ENCODE results near the gene ITGBL1. TPM values are rescaled to one million over a fixed set of nuclear protein-coding genes. Genes with fewer than 3 reads are reported as not detected.
A peak's percentile ranks its signal among the peaks of the same experiment; 100 is the strongest.

The ITGBL1 gene
- total and polyA plus RNA-seq, 2 experiments from 2014 or later: 0.29 TPM; not detected in 1

DNA sequence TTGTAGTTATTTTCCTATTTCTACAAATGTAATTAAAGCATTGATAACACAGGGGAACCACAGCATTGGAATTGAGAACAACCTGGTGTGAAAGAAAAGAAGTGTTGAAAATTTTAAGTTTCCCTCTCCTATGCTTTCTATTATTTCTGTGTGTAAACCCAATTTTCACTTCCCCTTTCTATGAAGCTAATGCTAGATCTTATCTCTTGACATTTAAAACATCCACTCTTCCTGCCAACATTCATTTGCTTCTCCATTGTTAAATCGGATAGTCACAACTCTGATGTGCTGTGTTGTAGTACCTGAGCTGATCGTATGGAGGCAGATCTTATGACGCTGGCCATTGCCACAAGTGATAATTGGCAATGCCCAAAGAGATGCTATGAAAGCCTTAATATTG is 203.0 kb downstream of the ITGBL1 start:
- TF ChIP-seq EZH2 (IDR thresholded peaks at IDR 0.05; ENCODE audit: low read depth, unreplicated experiment) (no peak), CREB1 (CRISPR knock-in tag; IDR thresholded peaks at IDR 0.05; ENCODE audit: low read depth) (no peak), STAT1 (IDR thresholded peaks at IDR 0.05; ENCODE audit: unreplicated experiment) (no peak)
- TF ChIP-seq, protein P1, sequence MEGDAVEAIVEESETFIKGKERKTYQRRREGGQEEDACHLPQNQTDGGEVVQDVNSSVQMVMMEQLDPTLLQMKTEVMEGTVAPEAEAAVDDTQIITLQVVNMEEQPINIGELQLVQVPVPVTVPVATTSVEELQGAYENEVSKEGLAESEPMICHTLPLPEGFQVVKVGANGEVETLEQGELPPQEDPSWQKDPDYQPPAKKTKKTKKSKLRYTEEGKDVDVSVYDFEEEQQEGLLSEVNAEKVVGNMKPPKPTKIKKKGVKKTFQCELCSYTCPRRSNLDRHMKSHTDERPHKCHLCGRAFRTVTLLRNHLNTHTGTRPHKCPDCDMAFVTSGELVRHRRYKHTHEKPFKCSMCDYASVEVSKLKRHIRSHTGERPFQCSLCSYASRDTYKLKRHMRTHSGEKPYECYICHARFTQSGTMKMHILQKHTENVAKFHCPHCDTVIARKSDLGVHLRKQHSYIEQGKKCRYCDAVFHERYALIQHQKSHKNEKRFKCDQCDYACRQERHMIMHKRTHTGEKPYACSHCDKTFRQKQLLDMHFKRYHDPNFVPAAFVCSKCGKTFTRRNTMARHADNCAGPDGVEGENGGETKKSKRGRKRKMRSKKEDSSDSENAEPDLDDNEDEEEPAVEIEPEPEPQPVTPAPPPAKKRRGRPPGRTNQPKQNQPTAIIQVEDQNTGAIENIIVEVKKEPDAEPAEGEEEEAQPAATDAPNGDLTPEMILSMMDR (conservative IDR thresholded peaks at IDR 0.05; ENCODE audit: low read depth in 2 of 2): no peak
- TF ChIP-seq, protein P2, sequence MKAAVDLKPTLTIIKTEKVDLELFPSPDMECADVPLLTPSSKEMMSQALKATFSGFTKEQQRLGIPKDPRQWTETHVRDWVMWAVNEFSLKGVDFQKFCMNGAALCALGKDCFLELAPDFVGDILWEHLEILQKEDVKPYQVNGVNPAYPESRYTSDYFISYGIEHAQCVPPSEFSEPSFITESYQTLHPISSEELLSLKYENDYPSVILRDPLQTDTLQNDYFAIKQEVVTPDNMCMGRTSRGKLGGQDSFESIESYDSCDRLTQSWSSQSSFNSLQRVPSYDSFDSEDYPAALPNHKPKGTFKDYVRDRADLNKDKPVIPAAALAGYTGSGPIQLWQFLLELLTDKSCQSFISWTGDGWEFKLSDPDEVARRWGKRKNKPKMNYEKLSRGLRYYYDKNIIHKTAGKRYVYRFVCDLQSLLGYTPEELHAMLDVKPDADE (IDR thresholded peaks at IDR 0.05): no peak
- H3K27ac ChIP-seq (ENCODE audit: low read depth): no peak overlapping the region
- Mint-ChIP-seq H3K9me3 (no peaks in the 10 kb centered on the region; the same call in 2 of the 3 replicates), H3K27me3 (ENCODE audit: insufficient read depth, low read depth, poor library complexity) (no peaks in the 10 kb centered on the region), H3K27ac (no peak overlapping the region), H3K36me3 (ENCODE audit: low read depth) (no peaks in the 10 kb centered on the region), H3K4me3 (no peak overlapping the region), H3K4me1 (no peaks in the 10 kb centered on the region)
- no peaks in the 10 kb centered on the region for H3F3A ChIP-seq (replicated peaks; ENCODE audit: low read depth)
- no peaks in the 10 kb centered on the region for H3K4me1 ChIP-seq (ENCODE audit: insufficient read depth)
- H3K4me2 ChIP-seq: no peak overlapping the region
- H4K20me1 ChIP-seq (replicated peaks; ENCODE audit: insufficient read depth): no peaks in the 10 kb centered on the region
- no peak overlapping the region for H3K4me3 ChIP-seq
- H3K9me2 ChIP-seq (ENCODE audit: insufficient read depth): peaks cover 22% of the 10 kb centered on the region
- no peaks in the 10 kb centered on the region for H3K27me3 ChIP-seq (ENCODE audit: insufficient read depth)
- H3K79me2 ChIP-seq (replicated peaks; ENCODE audit: insufficient read depth): no peaks in the 10 kb centered on the region
- H2AFZ ChIP-seq: peak overlapping the region; percentile 30; the same call in 1 of the 2 replicates
- DNase-seq (ENCODE audit: low spot score) (no peak), ATAC-seq (no peak)
- H3K36me3 ChIP-seq (ENCODE audit: insufficient read depth): no peaks in the 10 kb centered on the region

DNA sequence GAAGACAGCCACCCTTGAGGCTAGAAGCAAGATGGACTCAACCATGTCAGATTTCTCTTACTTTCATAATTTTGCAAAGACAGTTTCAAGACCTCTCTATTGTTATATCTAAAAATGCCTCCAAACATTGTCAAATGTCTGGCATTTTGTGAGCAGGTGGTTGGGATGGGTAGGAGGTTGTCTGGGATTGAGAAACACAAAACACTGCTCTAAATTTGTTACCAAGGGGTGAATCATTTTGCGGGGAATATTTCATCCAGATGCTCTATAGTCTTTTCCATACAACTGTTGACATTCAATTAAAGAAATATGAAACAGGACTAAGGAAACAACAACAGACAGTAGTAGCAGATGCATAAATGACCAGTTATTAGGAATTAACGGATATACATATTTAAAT is 208.2 kb downstream of the ITGBL1 start:
- Histone ChIP-seq H3K4me1 (ENCODE audit: insufficient read depth) (peaks cover 4% of the 10 kb centered on the region; the same call in 1 of the 2 replicates), H3K4me3 (no peak overlapping the region), H3K27me3 (ENCODE audit: insufficient read depth) (no peaks in the 10 kb centered on the region), H3K36me3 (ENCODE audit: insufficient read depth) (no peaks in the 10 kb centered on the region), H3K79me2 (replicated peaks; ENCODE audit: insufficient read depth) (no peaks in the 10 kb centered on the region), H3K27ac (ENCODE audit: low read depth) (no peak overlapping the region), H3K4me2 (no peak overlapping the region), H2AFZ (no peak overlapping the region), H3F3A (replicated peaks; ENCODE audit: low read depth) (no peaks in the 10 kb centered on the region), H4K20me1 (replicated peaks; ENCODE audit: insufficient read depth) (no peaks in the 10 kb centered on the region), H3K9me2 (ENCODE audit: insufficient read depth) (no peaks in the 10 kb centered on the region; the same call in 1 of the 2 replicates)
- DNase-seq (ENCODE audit: low spot score) (no peak), ATAC-seq (no peak)
- H3K4me1 Mint-ChIP-seq: no peaks in the 10 kb centered on the region
- H3K9me3 Mint-ChIP-seq: no peaks in the 10 kb centered on the region
- no peak overlapping the region for H3K27ac Mint-ChIP-seq
- no peaks in the 10 kb centered on the region for H3K36me3 Mint-ChIP-seq (ENCODE audit: low read depth)
- no peak overlapping the region for H3K4me3 Mint-ChIP-seq
- H3K27me3 Mint-ChIP-seq (ENCODE audit: insufficient read depth, low read depth, poor library complexity): no peaks in the 10 kb centered on the region
- TF ChIP-seq, protein P3, sequence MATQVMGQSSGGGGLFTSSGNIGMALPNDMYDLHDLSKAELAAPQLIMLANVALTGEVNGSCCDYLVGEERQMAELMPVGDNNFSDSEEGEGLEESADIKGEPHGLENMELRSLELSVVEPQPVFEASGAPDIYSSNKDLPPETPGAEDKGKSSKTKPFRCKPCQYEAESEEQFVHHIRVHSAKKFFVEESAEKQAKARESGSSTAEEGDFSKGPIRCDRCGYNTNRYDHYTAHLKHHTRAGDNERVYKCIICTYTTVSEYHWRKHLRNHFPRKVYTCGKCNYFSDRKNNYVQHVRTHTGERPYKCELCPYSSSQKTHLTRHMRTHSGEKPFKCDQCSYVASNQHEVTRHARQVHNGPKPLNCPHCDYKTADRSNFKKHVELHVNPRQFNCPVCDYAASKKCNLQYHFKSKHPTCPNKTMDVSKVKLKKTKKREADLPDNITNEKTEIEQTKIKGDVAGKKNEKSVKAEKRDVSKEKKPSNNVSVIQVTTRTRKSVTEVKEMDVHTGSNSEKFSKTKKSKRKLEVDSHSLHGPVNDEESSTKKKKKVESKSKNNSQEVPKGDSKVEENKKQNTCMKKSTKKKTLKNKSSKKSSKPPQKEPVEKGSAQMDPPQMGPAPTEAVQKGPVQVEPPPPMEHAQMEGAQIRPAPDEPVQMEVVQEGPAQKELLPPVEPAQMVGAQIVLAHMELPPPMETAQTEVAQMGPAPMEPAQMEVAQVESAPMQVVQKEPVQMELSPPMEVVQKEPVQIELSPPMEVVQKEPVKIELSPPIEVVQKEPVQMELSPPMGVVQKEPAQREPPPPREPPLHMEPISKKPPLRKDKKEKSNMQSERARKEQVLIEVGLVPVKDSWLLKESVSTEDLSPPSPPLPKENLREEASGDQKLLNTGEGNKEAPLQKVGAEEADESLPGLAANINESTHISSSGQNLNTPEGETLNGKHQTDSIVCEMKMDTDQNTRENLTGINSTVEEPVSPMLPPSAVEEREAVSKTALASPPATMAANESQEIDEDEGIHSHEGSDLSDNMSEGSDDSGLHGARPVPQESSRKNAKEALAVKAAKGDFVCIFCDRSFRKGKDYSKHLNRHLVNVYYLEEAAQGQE (IDR thresholded peaks at IDR 0.05; ENCODE audit: unreplicated experiment): no peak
- TF ChIP-seq ZNF114 (CRISPR knock-in tag; IDR thresholded peaks at IDR 0.05): no peak
- TF ChIP-seq CREB1 (CRISPR knock-in tag; IDR thresholded peaks at IDR 0.05; ENCODE audit: low read depth): no peak
- TF ChIP-seq NANOG (IDR thresholded peaks at IDR 0.05; ENCODE audit: borderline replicate concordance): no peak
- TF ChIP-seq STAT1 (IDR thresholded peaks at IDR 0.05; ENCODE audit: unreplicated experiment): no peak
- TF ChIP-seq, protein P4, sequence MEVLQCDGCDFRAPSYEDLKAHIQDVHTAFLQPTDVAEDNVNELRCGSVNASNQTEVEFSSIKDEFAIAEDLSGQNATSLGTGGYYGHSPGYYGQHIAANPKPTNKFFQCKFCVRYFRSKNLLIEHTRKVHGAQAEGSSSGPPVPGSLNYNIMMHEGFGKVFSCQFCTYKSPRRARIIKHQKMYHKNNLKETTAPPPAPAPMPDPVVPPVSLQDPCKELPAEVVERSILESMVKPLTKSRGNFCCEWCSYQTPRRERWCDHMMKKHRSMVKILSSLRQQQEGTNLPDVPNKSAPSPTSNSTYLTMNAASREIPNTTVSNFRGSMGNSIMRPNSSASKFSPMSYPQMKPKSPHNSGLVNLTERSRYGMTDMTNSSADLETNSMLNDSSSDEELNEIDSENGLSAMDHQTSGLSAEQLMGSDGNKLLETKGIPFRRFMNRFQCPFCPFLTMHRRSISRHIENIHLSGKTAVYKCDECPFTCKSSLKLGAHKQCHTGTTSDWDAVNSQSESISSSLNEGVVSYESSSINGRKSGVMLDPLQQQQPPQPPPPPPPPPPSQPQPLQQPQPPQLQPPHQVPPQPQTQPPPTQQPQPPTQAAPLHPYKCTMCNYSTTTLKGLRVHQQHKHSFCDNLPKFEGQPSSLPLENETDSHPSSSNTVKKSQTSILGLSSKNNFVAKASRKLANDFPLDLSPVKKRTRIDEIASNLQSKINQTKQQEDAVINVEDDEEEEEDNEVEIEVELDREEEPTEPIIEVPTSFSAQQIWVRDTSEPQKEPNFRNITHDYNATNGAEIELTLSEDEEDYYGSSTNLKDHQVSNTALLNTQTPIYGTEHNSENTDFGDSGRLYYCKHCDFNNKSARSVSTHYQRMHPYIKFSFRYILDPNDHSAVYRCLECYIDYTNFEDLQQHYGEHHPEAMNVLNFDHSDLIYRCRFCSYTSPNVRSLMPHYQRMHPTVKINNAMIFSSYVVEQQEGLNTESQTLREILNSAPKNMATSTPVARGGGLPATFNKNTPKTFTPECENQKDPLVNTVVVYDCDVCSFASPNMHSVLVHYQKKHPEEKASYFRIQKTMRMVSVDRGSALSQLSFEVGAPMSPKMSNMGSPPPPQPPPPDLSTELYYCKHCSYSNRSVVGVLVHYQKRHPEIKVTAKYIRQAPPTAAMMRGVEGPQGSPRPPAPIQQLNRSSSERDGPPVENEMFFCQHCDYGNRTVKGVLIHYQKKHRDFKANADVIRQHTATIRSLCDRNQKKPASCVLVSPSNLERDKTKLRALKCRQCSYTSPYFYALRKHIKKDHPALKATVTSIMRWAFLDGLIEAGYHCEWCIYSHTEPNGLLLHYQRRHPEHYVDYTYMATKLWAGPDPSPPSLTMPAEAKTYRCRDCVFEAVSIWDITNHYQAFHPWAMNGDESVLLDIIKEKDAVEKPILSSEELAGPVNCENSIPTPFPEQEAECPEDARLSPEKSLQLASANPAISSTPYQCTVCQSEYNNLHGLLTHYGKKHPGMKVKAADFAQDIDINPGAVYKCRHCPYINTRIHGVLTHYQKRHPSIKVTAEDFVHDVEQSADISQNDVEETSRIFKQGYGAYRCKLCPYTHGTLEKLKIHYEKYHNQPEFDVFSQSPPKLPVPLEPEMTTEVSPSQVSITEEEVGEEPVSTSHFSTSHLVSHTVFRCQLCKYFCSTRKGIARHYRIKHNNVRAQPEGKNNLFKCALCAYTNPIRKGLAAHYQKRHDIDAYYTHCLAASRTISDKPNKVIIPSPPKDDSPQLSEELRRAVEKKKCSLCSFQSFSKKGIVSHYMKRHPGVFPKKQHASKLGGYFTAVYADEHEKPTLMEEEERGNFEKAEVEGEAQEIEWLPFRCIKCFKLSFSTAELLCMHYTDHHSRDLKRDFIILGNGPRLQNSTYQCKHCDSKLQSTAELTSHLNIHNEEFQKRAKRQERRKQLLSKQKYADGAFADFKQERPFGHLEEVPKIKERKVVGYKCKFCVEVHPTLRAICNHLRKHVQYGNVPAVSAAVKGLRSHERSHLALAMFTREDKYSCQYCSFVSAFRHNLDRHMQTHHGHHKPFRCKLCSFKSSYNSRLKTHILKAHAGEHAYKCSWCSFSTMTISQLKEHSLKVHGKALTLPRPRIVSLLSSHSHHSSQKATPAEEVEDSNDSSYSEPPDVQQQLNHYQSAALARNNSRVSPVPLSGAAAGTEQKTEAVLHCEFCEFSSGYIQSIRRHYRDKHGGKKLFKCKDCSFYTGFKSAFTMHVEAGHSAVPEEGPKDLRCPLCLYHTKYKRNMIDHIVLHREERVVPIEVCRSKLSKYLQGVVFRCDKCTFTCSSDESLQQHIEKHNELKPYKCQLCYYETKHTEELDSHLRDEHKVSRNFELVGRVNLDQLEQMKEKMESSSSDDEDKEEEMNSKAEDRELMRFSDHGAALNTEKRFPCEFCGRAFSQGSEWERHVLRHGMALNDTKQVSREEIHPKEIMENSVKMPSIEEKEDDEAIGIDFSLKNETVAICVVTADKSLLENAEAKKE (CRISPR knock-in tag; IDR thresholded peaks at IDR 0.05): no peak

Measured in GM23338 (cell line).